Measurements from ENCODE around the gene PMEPA1. TPM values are rescaled to one million over a fixed set of nuclear protein-coding genes. Genes with fewer than 3 reads are reported as not detected.

The PMEPA1 gene
- total RNA-seq, 1 donor from 2014 or later = 0.14 TPM

- intact Hi-C loops (cut with micrococcal nuclease) = no loop called here
Observed at GRCh38 chr20:57679113-57679512, 30.7 kb downstream of the PMEPA1 start.

DNA sequence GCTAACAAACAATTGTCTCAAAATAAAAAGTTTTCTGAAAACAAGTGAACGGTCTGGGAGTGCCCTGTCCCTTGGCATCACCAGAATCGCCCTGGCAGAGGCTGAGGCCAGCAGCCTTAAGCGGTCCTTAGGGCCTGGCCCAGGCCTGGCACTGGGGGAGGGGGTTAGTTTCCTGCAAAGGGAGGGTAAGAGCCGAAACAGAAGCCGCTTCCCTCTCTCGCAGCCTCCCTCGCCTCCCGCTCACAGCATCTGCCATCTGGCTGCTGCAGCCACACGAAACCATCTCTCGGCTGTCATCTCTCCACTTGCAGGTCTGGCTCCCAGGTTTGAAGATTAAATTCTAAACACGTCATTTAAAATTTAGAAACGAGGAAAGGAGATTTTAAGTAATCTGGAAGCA lies 31.5 kb downstream of the PMEPA1 start:
- intact Hi-C loops (cut with micrococcal nuclease) = no loop called here

DNA sequence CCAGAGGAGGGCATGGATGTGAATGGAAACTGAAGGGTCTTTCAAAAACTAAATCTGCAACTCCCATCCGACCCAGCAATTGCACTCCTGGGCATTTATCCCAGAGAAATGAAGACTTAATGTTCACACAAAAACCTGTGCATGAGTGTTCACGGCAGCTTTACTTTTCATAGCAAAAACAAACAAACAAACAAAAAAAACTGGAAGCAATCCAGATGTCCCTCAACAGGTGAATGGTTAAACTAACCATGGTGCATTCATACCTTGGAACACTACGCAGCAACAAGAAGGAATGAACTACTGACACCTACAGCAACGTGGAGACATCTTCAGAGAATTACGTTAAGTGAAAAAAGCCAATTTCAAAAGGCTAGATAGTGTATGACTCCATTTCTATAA lies 32.2 kb downstream of the PMEPA1 start:
- intact Hi-C loops (cut with micrococcal nuclease) = no loop called here

GRCh38 chr20:57676589-57677583 lies 32.9 kb downstream of the PMEPA1 start:
- intact Hi-C loops (cut with micrococcal nuclease) = no loop called here

GRCh38 chr20:57675773-57676172 lies 34.0 kb downstream of the PMEPA1 start:
- intact Hi-C loops (cut with micrococcal nuclease) = no loop called here

GRCh38 chr20:57672953-57673575 lies 36.8 kb downstream of the PMEPA1 start:
- intact Hi-C loops (cut with micrococcal nuclease) = no loop called here

DNA sequence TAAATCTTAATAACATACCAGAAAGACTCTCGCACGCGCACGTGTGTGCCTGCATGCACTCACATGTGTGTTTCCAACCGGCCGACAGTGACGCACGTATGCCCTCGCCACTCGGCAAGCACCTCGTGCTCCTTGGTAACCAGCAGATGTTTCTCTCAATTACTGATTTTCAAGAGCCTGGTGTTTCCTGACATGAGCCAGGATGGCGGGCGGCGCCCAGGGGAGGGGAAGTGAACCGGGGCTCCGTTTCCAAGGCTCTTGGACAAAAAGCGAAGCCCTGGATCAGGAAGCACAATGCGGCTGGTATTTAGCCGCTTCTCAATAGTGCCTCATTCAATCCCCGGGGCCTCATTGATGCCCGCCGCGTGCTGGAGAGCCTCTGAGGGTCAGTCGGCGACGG lies 37.7 kb downstream of the PMEPA1 start:
- intact Hi-C loops (cut with micrococcal nuclease) = no loop called here

DNA sequence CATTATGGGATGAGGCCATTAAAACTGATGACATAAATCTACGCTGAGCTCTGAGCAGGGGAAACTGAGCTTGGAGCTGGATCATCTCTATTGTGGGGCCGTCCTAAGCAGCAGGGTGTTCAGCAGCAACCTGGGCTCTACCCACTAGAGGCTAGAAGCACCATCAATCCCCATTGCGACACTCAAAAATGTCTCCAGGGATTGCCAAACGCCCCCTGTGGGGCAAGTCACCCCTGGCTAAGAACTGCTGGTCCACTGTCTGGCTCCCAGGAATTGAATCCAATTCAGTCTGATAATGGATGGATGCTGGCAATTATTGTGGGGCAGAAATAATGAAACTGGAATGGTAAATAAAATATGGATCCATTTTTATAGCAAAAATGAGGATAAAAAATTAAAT lies 38.2 kb downstream of the PMEPA1 start:
- intact Hi-C loops (cut with micrococcal nuclease) = no loop called here

DNA sequence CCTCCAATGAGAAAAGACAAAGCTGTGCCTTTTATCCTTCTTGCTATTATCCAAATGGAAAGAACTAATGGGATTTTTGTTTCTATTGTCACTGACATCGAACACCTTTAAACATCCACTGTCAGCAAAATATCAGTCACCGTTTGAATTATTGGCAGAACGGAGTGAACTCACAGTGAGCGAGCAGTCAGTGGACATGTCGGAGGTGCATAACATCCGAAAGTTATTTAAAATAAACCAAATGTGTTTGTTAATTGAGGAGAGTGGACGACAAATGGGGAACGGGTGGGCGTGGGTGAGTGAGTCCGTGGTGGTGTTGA lies 38.8 kb downstream of the PMEPA1 start:
- intact Hi-C loops (cut with micrococcal nuclease) = no loop called here

DNA sequence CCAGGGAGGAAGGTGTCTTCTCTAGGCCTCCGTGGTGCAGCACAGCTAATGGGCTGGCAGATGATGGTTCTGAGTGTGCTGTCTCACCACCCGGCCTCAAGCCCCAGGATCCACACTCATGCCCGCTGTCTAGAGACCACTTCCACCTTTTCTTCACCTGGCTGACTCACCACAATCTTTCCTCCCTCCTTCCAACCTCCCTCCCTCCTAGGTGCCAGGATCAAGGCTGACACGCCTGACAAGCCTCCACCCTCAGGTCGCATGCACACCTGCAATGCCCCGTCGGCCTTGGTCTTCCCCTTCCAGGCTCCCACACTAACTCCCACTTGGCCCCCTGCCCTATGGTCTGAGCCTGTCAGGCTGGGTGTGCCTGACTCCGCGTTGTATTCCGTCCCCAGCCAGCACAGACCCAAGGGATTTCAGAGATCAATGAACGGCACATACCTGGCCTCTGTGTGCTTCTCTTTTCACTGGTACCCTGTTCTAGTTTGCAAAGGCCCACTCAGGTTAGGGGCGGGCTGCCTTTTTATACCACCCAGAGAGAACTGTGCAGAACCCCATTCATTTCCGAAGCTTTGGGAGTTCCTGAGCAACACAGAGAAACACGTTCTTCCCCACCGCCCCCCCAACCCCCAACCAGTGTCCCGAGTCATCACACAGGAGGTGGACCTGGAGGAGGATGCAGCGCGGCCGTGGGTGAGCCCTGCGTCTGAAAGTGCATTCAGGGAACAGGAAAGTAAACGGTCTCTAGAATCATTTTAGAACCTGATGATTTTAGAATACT lies 39.3 kb downstream of the PMEPA1 start:
- intact Hi-C loops (cut with micrococcal nuclease) = no loop called here

DNA sequence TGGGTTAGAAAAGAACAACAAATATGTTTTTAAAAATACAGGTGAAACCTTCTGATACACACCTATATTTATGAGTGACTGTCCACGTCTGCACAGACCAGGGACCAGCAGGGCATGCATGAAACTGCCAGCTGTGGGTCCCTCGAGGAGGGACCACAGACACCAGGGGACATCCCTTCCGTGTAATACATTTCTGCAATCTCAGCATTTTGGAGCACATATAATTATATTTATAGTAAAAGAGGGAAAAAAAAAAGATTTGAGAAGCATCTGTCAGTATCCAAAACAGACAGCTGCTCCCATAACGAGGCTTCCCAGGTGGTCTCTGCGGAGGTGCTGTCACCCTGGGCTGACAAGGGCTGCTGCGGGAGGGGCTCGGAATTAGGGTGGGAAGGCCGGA lies 40.2 kb downstream of the PMEPA1 start:
- intact Hi-C loops (cut with micrococcal nuclease) = no loop called here

- intact Hi-C loops (cut with micrococcal nuclease) = no loop called here
Observed at GRCh38 chr20:57667924-57668782, 41.7 kb downstream of the PMEPA1 start.

DNA sequence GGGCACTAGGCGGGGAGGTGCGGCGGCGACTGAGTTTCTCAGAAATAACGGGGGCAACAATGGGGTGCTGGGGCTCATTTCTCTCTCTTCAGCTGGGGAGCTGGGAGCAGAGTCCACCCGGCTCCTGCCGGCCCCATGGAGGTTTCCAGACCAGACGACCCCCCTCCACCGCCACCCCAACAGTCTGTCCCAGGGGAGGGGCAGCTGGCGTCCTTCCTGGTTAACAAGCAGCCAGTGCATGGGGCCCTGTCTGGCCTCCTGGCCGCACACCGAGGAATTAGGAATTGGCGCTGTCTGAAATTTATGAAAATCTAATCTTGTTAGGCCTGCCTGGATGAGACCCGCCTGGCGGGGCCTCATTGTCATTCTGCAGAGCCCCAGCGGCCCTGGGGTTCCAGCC lies 42.4 kb downstream of the PMEPA1 start:
- intact Hi-C loops (cut with micrococcal nuclease) = no loop called here

- intact Hi-C loops (cut with micrococcal nuclease) = no loop called here
Observed at GRCh38 chr20:57666834-57667157, 43.0 kb downstream of the PMEPA1 start.

- intact Hi-C loops (cut with micrococcal nuclease) = no loop called here
Observed at GRCh38 chr20:57666106-57666833, 43.5 kb downstream of the PMEPA1 start.

DNA sequence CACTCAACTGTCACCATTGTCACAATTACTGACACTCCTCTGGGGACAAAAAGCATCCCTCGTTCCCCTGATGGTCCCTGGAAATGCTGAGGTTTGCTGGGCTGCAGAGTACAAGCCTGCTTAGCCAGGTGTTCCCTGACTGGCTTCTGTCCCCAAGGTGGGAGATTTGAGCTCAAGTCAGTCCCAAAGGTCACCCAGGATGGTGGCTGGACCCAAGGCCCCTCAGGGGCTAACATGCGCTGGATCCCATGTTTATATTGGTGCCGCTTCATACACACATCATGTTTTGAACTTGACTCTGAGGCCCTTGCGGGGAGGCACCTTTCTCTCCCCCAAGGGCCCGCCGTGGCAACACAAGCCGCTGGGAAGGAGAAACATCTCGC lies 44.2 kb downstream of the PMEPA1 start:
- intact Hi-C loops (cut with micrococcal nuclease) = no loop called here

- intact Hi-C loops (cut with micrococcal nuclease) = no loop called here
Observed at GRCh38 chr20:57664924-57665588, 44.8 kb downstream of the PMEPA1 start.

GRCh38 chr20:57664476-57664875 lies 45.3 kb downstream of the PMEPA1 start:
- intact Hi-C loops (cut with micrococcal nuclease) = no loop called here

DNA sequence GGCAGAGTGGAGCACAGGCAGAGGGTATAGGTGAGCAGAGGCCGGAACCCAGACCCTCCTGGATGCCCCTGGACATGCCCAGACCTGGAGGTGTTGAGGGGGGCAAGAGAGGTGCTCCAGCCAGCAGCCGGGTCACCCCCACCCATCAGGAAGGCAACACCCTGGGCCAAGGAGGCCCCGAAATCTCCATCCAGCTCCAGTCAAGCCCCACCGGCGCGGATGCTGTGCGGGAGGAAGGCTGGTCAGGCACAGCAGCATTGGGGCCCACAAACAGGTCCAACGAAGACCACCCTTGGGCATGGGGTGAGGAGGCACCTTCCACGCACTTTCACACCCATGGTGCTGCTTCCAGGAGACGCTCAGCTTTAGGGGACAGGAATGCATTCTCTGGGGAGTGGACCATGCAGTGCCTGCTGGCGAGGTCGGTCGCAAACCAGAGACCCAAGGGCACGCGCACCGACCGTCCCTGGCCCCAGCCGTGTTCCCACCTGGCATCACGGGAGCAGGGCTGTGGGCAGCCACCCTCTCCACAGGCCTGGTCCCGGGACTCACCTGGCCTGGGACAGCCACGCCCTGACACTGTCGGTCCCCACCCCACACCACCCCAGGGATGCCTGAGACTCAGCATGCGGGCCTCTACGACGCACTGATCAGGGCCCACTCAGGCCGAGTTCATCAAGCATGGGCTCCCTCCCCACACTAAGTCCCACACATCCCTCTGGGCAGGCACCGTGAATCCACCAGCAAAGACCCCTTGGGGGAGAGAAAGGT lies 45.9 kb downstream of the PMEPA1 start:
- intact Hi-C loops (cut with micrococcal nuclease) = no loop called here
